TTC549 (cell line): ENCODE data around the gene NUP205.
A peak's percentile ranks its signal among the peaks of the same experiment; 100 is the strongest.

ENCODE experiments used
- FAIRE-seq: peaks from 2 replicates; lab custom pipeline; 2012; peaks lifted over from hg19 to GRCh38; lab: Jason Lieb, UNC

NUP205 gene, protein sequence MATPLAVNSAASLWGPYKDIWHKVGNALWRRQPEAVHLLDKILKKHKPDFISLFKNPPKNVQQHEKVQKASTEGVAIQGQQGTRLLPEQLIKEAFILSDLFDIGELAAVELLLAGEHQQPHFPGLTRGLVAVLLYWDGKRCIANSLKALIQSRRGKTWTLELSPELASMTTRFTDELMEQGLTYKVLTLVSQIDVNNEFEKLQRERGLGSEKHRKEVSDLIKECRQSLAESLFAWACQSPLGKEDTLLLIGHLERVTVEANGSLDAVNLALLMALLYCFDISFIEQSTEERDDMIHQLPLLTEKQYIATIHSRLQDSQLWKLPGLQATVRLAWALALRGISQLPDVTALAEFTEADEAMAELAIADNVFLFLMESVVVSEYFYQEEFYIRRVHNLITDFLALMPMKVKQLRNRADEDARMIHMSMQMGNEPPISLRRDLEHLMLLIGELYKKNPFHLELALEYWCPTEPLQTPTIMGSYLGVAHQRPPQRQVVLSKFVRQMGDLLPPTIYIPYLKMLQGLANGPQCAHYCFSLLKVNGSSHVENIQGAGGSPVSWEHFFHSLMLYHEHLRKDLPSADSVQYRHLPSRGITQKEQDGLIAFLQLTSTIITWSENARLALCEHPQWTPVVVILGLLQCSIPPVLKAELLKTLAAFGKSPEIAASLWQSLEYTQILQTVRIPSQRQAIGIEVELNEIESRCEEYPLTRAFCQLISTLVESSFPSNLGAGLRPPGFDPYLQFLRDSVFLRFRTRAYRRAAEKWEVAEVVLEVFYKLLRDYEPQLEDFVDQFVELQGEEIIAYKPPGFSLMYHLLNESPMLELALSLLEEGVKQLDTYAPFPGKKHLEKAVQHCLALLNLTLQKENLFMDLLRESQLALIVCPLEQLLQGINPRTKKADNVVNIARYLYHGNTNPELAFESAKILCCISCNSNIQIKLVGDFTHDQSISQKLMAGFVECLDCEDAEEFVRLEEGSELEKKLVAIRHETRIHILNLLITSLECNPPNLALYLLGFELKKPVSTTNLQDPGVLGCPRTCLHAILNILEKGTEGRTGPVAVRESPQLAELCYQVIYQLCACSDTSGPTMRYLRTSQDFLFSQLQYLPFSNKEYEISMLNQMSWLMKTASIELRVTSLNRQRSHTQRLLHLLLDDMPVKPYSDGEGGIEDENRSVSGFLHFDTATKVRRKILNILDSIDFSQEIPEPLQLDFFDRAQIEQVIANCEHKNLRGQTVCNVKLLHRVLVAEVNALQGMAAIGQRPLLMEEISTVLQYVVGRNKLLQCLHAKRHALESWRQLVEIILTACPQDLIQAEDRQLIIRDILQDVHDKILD (N-terminal part only)

DNA sequence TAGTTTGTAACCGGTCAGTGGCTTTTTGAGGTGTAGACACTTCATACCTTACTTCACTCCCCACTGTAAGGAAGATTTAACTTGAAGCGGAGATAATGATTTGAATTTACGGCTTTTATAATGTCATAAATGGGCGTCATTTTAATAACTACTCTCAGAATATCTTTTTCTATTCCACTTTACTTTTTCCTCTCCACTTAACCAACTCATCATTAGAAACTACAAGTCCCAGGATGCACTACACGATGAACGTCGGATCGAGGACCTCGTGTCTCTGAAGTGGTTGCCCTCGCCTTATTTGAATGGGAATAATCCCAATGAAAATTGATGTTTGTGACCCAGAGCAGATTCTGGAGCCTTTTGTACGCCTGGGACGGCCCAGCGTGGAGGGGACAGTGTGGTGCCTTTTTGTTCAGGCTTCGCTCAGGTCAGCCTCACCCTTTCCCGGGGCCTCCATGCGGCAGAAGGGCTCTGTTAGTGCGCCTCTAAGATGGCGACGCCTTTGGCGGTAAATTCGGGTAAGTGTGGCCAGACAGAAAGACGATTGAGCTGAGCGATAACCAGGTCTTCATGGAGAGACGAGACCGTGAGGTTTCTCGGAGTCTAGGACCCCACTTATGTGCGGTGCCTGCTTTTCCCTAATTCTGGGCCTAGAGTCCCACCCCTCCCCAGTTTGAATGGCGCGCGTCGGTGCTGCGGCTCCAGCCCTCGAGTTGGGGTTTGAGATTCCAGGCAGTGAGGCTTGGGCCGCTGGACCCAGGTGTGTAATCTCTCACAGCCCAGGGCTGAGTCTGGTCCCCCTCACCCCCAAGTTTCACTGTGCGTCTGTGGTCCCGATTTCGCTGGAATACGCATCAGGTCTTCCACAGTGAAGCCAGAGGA is at the start of gene NUP205:
NUP205 (plus strand) TSS at position 463 of the 882 bp plus-strand sequence; CDS start at position 491, 28 bp downstream.
- FAIRE-seq, result peak; percentile 86

DNA sequence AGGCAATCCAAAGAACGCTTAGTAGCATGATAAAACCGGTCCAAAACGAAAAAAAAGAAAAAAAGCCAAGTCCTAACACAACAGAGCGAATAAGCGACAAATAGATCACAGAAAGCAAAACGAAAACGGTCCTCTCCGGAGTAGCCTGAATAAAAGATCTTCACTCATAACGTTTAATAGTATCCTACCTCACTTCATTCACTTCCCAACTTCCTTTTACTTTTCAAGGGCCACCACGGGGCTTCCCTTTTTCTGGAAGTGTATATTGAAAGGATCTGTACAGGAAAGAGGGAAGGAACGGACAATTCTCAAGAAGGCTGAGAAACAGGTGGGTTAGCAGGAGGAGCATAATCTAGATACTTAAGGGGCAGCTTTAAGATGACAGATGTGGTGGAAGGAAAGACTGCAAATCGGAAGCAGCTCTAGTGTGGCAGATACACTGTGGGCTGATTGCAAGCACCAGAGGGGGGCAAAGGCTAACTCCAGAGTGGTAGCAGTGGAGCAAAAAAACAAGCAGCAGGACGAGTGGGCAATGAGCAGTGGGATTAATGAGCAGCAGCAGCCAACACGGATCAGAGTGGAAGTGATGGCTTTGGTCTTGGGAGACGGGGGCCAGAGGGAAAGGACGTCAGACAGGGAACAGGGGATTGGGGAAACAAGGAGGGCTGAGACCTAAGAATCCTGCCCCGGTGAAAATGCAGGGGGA is 48.7 kb upstream of the NUP205 start:
- FAIRE-seq, result no peak

DNA sequence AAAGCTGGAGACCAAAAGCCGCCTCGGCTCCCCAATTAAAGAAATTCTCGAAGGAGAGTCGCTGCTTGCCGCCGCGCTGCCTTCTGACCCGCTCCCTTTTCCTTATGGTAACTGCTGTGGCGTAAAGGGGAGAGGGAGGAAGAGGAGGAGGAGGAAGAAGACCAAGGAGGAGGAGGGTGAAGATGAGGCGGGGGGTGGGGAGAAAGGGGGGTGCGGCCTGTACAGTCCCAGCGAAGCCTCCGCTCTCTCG is 48.2 kb upstream of the NUP205 start:
- FAIRE-seq, result no peak

DNA sequence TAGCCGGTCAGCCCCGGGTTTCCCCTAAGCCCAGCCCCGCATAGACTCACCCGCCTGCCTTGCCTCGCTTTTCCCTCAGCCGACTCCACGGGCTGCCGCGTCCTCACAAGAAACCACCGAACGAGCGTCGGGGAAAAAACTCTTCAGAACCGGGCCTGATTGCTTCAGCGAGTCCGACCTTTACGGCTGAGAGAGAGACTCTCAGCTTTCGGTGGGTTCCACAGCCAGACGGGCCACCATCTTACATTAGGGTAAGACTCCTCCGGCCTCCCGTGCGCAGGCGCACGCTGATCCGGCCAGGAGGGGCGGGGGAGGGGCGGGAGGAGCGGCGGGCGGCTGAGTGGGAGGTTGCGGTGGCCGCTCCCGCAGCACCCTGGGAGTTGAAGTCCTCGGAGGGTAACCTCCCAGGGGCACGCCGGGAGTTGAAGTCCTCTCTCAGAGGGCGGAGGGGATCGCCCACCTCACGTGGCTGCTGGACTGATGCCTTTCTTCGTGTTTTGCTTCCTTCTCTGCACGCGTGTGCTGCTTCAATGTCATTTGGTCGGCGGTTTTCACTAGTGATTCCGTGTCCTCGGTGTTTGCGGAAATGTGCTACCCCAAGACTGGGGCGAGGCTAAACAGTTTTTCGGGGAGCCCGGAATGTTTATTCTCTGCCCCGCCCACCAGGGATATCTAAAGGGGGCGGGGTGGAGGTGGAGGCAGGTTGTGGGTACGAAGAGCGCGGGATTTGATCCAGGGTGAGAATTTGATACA is 47.7 kb upstream of the NUP205 start, which contains the start of gene CNOT4:
CNOT4 (minus strand) TSS at position 264 of the 753 bp plus-strand sequence. CDS start 71,771 bp downstream, outside the sequence.
- FAIRE-seq, result no peak

DNA sequence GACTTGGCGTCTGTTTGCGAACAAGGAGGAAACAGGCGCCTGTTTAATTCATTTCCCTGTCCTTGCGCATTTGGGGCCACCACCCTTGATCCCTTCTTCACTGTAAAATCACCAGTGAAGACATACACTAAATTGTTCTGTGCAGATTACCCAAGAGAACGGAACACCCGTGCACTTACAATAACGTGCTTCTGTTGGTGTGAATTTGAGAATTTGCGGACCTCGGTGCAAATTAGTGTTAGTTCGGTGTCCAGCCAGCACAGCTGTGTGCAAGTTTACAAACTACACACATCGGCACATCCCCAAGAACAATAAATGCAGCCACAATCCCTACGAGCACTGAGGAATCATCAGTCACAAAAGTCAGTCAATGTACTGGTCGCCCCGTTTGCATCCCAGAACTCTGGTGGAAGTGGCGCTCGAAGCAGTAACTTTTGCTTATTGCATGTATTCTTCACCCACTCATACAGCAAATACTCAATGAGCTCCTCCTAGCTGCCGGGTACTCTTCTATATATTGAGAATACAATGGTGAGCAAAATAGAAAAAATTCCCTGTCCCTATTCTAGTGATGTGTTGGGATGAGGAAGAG is 47.0 kb upstream of the NUP205 start:
- FAIRE-seq, result no peak

DNA sequence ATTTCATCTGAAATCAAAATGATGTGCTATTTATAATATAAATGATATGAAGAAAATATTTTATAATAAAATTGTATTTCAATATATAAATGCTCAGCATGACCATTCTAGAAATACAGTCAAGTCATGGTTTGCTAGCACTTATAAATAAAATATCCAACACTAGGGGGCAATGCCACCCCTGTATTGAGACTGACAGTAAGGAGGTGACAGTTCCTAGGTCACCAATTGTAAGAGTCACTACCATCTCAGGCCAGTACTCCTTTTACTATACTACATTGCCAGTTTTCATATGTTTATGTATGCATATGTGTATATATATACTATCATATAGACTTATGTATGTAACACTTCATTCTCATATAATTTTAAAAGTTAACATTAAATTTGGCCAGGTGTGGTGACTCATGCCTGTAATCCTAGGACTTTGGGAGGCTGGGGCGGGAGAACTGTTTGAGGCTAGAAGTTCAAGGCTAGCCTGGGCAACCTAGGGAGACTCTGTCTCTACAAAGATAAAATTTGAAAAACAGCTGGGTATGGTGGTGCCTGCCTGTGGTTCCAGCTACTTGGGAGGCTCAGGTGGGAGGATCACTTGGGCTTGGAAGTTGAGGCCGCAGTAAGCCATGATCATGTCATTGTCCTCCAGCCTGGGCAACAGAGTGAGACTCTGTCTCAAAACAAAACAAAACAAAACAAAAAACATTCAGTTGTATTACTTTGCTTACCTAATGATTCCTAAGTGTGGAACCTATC is 45.4 kb upstream of the NUP205 start:
- FAIRE-seq, result peak; percentile 76

DNA sequence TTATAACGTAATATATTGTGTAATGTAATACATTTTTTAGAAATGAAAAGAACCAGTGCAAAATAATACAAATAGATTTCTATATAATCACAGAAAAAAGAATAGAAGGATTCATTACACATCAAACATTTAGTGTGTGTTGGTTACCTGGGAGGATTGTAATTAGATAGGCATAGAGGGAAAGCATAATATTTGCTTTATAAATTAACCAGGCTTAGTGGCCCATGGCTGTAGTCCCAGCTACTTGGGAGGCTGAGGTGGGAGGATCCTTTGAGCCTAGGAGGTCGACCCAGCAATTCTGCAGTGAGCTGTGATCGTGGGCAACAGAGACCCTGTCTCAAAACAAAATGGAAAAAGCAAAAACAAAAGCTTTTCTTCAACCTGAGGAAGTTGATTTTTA is 42.9 kb upstream of the NUP205 start:
- no peak for FAIRE-seq

DNA sequence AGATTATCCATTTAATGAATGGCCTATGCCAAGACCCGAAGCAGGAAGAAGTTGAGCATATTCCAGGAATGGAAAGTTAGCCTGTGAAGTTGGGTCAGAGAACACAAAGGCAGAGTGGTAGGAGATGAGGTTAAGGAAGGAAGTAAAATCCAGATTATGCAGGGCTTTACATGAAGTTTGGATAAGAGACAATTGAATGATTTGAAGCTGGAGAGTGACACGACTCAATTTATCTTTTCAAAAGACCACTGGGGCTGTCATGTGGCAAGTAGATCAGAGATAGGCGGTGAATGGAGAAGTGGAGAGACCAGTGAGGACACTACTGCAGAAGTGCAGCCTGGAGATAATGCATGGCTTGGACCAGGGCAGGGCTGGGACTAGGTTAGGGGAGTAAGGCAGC is 40.7 kb upstream of the NUP205 start:
- no peak for FAIRE-seq

DNA sequence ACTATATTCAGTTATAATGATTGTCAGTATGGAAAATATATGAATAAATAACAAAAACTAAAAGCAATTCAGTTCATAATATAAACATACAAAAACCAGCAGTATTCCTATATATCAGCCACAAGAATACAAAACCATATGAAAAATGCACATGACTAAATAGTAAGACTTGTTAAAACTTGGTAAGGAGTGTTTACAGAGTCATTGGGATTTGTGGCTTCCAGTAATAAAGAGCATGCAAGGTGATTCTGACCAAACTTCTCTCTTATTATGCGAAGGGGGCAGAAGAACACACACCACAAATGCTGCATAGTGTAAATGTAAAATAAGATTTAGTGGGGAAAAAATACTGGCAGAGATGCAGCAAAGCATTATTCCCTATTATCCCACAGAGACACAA is 39.0 kb upstream of the NUP205 start:
- FAIRE-seq, result no peak

DNA sequence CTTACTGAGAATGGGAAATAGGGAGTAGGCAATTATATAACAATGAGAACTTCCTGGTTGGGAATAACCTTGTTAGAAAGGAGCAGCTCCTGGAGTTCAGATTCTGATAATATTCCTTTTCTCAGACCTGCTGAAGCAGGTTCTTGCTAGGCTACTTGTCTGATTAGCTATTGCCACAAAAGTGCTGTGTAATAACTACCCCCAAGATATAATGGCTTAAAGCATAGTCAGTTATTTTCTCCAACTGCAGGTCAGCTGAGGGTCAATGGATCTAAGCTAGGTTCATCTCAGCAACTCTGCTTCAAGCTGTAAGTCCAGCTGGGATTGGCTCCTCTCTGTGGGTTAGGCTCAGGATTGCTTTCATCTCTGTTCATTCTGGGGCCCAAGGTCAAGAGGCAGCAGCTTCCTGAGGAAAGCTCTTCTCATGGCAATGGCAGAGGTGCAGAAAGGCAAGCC is 38.5 kb upstream of the NUP205 start:
- no peak for FAIRE-seq

DNA sequence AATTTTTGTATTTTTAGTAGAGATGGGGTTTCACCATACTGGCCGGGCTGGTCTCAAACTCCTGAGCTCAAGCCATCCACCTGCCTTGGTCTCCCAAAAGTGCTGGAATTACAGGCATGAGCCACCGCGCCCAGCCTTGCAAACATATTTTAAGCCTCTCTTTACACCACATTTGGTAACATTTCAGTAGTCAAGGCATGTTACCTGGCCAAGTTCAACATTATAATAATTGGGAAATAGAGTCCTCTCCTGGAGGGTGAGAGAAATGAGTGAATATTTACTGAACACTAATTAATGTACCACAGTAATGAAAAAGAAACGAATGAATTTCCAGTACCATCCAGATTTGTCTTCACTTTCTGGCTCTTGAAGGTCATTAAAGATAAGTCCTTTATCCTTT is 37.8 kb upstream of the NUP205 start:
- FAIRE-seq, result no peak

DNA sequence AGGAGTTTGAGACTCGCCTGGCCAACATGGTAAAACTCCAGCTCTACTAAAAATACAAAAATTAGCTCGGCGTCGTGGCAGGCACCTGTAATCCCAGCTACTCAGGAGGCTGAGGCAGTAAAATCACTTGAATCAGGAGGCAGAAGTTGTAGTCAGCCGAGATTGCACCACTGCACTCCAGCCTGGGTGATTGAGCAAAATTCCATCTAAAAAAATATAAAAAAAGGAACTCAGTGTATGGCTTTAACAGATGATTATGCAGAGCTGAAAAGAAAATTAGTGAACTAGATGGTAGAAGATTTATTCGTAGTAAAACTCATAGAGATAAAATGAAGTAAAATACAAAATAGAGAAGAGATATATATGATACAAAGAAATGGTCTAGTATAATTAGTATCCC is 35.2 kb upstream of the NUP205 start:
- FAIRE-seq, result no peak

DNA sequence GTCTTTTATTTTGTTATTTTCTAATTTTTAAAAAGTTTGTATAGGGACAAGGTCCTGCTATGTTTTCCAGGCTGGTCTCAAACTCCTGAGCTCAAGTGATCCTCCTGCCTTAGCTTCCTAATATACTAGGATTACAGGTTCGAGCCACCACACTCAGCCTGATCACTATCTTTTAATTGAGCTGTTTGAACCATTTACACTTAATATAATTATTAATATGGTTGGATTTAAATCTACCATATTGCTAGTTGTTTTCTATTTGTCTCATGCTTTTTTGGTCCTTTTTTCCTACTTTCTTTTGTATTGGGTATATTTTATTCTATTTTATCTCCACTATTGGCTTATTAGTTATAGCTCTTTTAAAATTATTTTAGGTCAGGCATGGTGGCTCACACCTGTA is 34.6 kb upstream of the NUP205 start:
- no peak for FAIRE-seq

DNA sequence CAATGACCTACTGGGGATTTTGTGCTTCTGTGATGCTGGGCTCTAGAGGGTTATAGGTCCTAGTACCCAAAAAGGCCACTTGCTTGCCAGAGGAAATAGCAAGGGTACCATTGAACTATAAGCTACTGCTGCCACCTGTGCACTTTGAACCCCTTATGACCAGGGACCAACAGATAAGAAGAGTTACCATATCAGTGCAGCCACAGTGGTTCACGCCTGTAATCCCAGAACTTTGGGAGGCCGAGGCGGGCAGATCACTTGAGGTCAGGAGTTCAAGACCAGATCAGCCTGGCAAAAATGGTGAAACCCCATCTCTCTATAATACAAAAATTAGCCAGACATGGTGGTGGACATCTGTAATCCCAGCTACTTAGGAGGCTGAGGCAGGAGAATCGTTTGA is 32.3 kb upstream of the NUP205 start:
- FAIRE-seq, result no peak

DNA sequence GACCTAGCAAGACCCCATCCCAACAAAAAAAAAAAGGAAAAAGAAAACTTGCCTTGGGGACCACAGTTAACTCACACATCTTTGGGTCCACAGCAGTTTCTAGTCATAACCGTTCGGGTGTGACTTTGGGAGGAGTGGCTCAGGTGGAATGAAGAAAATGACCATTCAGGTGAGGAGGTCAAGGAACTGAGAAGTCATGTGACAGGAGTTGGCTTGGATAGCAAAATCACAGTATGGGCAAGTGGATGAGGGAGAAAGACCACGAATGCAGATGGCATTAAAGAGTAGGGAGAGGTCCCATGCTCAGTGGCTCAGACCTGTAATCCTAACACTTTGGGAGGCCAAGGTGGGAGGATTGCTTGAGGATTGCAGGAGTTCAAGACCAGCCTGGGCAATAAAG is 30.7 kb upstream of the NUP205 start:
- no peak for FAIRE-seq

DNA sequence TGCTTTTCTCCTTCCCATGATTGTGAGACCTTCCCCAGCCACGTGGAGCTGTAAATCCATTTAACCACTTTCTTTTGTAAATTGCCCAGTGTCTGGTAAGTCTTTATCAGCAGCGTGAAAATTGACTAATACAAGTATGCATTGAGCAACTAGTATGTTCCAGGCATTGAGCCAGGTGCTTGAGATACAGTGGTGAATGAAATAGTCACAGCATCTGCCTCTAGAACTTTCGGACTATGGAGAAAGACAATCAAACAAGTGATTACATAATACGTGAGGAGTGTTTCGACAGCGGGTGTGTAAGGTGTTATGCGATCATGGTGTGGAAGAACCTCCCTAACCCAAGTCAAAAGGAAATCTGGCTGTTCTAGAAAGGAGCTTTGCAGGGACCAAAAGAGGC is 21.6 kb upstream of the NUP205 start:
- FAIRE-seq, result no peak

DNA sequence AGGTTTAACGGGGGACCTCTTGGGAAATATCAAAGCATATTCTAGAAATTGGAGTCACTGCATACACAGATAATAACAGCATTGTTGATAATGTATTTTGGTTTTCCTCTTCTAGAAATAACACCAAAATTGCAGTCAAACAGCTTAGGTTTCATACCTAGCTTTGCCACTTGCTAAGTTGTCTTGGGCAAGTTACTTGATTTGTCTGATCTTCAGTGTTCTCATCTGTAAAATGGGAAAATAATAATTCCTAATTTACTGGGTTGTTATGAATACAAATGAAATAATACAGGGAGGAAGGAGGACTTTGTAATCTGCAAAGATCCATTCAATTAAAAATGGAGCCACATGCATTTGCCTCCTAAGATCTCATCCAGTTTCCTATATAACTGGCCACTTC is 20.3 kb upstream of the NUP205 start:
- no peak for FAIRE-seq

DNA sequence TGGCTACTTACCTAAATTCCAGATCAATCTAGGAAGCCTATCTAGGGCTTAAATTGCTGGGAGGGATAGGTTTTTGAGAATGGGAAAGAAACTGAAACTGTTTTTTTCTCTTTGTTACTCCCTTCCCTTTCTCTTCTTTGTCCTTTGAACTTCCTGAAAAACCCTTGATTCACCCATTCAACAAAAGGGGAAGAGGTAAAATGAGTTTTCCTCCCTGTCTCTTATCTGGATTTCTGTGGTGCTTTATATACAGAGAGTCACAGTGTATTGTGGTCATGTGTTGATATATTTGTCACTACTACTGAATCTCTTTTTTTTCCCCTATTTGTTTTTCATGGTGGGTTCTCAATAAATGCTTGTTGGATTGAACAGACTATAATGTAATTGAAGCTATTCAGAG is 19.8 kb upstream of the NUP205 start:
- no peak for FAIRE-seq

DNA sequence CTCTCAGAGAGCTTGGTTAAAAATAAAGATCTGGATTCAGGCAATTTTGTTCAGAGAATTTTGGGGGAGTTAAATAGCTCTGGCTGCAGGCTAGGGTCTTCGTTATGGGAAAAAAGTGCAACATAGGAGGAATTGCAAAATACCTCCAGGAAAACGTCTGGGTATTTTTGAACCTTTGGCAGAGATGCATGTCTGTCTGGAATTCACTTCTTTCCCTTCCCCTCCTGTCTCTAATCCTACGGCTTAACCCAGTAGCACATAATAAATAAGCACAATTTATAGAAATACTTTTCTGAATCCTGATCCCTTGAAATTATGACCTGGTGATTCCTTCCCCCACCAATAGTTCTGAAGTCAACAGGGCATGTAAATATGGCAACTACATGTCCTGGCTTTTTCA is 19.3 kb upstream of the NUP205 start:
- FAIRE-seq, result no peak
